Neutrophil (primary cell): ENCODE data around the gene OR51S1.

Experiments used
- H3K27ac ChIP-seq: fragments of 200-600 bp; sonication (generic); 2 replicates; pipeline ENCODE4 v1.5.1; 2016; ENCODE audit warnings: mild to moderate bottlenecking, moderate library complexity
- H3K27me3 ChIP-seq: fragments of 200-600 bp; sonication (generic); 2 replicates; pipeline ENCODE4 v1.6.0; 2016; ENCODE audit warnings: mild to moderate bottlenecking
- H3K36me3 ChIP-seq: fragments of 200-600 bp; sonication (generic); 2 replicates; pipeline ENCODE4 v1.5.1; 2017
- H3K4me1 ChIP-seq, 2 experiments: fragments of 200-600 bp in 1 of 2; sonication (generic) in 1 of 2; 1 replicate in 1 of 2; 2 replicates in 1 of 2; pipeline versions ENCODE4 v1.5.1 to v1.6.1; 2013 to 2016; ENCODE audit warnings: low read depth in 1 of 2, low read length in 1 of 2, mild to moderate bottlenecking in 1 of 2, moderate library complexity in 1 of 2; ENCODE audit not compliant: control insufficient read depth in 1 of 2, insufficient read depth in 1 of 2
- H3K4me3 ChIP-seq, 2 experiments: fragments of 200-600 bp in 1 of 2; sonication (generic) in 1 of 2; 1 replicate in 1 of 2; 2 replicates in 1 of 2; pipeline ENCODE4 v1.5.1; 2013 to 2016; ENCODE audit warnings: low read depth in 1 of 2, low read length in 1 of 2, mild to moderate bottlenecking in 1 of 2, moderate library complexity in 1 of 2
- H3K9me3 ChIP-seq: fragments of 200-600 bp; sonication (generic); 2 replicates; pipeline ENCODE4 v1.5.1; 2016
- TF ChIP-seq, protein P1 (sequence below): fragments of 200-600 bp; sonication (generic); IDR thresholded peaks from 2 replicates; pipeline ENCODE4 v1.5.1; 2016; ENCODE audit warnings: antibody characterized with exemption

Gene OR51S1

DNA sequence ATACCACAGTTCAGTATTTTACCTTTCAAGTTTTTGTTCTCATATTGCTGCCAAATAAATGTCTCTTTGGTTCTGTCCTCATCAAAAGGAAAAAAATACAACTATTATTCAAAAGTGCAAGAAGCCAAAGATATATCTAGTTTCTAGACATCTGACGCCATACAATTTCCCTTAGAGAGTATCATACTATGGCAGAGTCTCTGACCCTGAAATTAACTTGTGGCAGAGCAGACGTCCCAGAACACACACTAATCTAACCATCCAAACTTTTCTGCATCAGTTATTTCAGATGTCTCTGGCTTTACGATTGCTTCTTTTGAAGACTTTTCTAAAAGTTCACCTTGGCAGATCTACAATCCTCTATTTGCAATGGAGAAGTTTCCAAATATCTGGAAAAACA, 35.4 kb upstream of the OR51S1 start:
- Histone ChIP-seq H3K4me3 (no peak overlapping the region), H3K36me3 (no peaks in the 10 kb centered on the region), H3K4me1 (no peaks in the 10 kb centered on the region), H3K27me3 (no peaks in the 10 kb centered on the region), H3K27ac (no peak overlapping the region), H3K9me3 (no peaks in the 10 kb centered on the region)
- TF ChIP-seq, protein P1, sequence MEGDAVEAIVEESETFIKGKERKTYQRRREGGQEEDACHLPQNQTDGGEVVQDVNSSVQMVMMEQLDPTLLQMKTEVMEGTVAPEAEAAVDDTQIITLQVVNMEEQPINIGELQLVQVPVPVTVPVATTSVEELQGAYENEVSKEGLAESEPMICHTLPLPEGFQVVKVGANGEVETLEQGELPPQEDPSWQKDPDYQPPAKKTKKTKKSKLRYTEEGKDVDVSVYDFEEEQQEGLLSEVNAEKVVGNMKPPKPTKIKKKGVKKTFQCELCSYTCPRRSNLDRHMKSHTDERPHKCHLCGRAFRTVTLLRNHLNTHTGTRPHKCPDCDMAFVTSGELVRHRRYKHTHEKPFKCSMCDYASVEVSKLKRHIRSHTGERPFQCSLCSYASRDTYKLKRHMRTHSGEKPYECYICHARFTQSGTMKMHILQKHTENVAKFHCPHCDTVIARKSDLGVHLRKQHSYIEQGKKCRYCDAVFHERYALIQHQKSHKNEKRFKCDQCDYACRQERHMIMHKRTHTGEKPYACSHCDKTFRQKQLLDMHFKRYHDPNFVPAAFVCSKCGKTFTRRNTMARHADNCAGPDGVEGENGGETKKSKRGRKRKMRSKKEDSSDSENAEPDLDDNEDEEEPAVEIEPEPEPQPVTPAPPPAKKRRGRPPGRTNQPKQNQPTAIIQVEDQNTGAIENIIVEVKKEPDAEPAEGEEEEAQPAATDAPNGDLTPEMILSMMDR: no peak

DNA sequence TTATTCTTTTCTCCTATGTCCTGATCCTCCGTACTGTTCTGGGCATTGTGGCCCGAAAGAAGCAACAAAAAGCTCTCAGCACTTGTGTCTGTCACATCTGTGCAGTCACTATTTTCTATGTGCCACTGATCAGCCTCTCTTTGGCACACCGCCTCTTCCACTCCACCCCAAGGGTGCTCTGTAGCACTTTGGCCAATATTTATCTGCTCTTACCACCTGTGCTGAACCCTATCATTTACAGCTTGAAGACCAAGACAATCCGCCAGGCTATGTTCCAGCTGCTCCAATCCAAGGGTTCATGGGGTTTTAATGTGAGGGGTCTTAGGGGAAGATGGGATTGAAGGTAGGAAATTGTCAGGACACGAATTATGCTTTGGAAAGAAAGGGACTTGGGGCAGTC, 33.5 kb upstream of the OR51S1 start:
- TF ChIP-seq, protein P1: no peak
- Histone ChIP-seq H3K27me3 (no peaks in the 10 kb centered on the region), H3K4me3 (no peak overlapping the region), H3K9me3 (no peaks in the 10 kb centered on the region), H3K27ac (no peak overlapping the region), H3K36me3 (no peaks in the 10 kb centered on the region), H3K4me1 (no peaks in the 10 kb centered on the region)

DNA sequence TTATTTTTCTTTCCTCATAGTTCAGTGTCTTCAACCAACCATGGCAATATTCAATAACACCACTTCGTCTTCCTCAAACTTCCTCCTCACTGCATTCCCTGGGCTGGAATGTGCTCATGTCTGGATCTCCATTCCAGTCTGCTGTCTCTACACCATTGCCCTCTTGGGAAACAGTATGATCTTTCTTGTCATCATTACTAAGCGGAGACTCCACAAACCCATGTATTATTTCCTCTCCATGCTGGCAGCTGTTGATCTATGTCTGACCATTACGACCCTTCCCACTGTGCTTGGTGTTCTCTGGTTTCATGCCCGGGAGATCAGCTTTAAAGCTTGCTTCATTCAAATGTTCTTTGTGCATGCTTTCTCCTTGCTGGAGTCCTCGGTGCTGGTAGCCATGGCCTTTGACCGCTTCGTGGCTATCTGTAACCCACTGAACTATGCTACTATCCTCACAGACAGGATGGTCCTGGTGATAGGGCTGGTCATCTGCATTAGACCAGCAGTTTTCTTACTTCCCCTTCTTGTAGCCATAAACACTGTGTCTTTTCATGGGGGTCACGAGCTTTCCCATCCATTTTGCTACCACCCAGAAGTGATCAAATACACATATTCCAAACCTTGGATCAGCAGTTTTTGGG, 33.0 kb upstream of the OR51S1 start, which contains the start of gene OR51T1:
Gene OR51T1 (plus strand): TSS at position 41 of the 641 bp plus-strand sequence. CDS start 0 bp downstream, at position 41.
- H3K27ac ChIP-seq: no peak within 1 kb of the TSS
- TF ChIP-seq, protein P1: no peak
- no peaks in the 10 kb centered on the region for H3K36me3 ChIP-seq
- H3K4me1 ChIP-seq: no peaks in the 10 kb centered on the region
- H3K27me3 ChIP-seq: no peaks in the 10 kb centered on the region
- H3K9me3 ChIP-seq: no peaks in the 10 kb centered on the region
- H3K4me3 ChIP-seq: no peak within 1 kb of the TSS

DNA sequence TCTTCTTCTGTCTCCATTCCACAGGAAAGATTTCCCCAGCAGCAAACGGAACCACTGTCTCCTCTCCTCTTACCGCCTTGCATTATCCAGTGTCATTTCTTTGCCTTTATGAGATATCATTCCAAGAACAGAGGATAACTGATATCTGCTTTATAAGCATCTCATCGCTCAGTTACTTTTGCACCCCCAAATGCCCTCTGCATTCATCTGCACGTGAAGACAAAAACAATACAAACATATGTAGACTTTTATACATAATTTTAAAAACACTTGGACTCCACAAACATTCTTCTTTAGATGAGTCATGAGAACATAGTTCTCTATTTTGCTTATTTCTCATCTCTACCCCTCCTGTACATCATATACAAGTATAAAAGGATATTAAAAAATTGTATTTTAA, 32.2 kb upstream of the OR51S1 start:
- H3K4me1 ChIP-seq: no peaks in the 10 kb centered on the region
- no peaks in the 10 kb centered on the region for H3K36me3 ChIP-seq
- TF ChIP-seq, protein P1: no peak
- H3K9me3 ChIP-seq: no peaks in the 10 kb centered on the region
- H3K4me3 ChIP-seq: no peak overlapping the region
- no peaks in the 10 kb centered on the region for H3K27me3 ChIP-seq
- H3K27ac ChIP-seq: no peak overlapping the region

DNA sequence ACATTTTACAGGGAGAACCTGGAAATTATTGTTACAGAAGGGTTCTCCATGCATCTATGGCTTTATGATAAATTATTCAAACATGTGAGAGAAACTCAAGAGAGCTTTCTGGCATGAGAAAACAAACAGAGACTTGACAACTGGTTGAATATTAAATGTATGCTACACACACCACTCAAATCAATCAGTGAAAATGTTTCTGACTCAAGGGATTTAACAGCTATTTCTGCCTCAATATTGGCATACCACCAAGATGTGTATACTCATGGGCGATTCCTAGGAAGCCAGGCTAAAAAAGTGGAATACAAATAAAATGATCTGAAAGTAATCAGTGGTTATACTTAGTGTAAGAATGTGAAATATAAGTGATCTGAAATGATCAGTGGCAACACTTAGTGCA, 16.8 kb upstream of the OR51S1 start:
- Histone ChIP-seq H3K36me3 (no peaks in the 10 kb centered on the region), H3K9me3 (no peaks in the 10 kb centered on the region), H3K4me1 (no peaks in the 10 kb centered on the region), H3K4me3 (no peak overlapping the region), H3K27ac (no peak overlapping the region), H3K27me3 (no peaks in the 10 kb centered on the region)
- TF ChIP-seq, protein P1: no peak
